LNCAP (cell line): ENCODE results near the gene MAX.

ENCODE experiments used
- TF ChIP-seq, protein P1 (sequence below): fragments of 450-650 bp; IDR thresholded peaks from 2 replicates; pipeline ENCODE4 v1.5.1; 2017; ENCODE audit warnings: mild to moderate bottlenecking

MAX gene

GRCh38 chr14:65084554-65085505, 17.5 kb downstream of the MAX start:
- TF ChIP-seq, protein P1, sequence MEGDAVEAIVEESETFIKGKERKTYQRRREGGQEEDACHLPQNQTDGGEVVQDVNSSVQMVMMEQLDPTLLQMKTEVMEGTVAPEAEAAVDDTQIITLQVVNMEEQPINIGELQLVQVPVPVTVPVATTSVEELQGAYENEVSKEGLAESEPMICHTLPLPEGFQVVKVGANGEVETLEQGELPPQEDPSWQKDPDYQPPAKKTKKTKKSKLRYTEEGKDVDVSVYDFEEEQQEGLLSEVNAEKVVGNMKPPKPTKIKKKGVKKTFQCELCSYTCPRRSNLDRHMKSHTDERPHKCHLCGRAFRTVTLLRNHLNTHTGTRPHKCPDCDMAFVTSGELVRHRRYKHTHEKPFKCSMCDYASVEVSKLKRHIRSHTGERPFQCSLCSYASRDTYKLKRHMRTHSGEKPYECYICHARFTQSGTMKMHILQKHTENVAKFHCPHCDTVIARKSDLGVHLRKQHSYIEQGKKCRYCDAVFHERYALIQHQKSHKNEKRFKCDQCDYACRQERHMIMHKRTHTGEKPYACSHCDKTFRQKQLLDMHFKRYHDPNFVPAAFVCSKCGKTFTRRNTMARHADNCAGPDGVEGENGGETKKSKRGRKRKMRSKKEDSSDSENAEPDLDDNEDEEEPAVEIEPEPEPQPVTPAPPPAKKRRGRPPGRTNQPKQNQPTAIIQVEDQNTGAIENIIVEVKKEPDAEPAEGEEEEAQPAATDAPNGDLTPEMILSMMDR = no peak

DNA sequence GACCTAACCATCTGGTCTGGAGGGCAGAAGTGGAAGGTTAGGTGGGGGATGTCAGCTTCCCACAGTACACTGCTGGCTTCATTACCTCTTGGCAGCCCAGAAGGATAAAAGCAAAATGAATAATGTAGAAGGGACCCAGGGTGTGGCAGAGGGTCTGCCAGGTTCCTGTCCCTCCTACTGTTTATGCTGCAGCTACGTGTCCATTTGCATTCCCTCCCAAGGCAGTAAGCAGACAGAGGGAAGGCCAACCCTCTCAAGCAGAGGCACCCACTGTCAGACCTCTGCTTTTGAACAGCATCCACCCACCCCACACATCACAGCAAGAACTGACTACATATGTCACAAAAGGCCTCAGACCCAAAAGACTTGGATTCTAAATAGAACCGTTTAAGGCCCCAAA, 19.4 kb downstream of the MAX start:
- TF ChIP-seq, protein P1 = no peak

GRCh38 chr14:65080960-65081747, 21.2 kb downstream of the MAX start:
- TF ChIP-seq, protein P1 = no peak

GRCh38 chr14:65079768-65080167, 22.5 kb downstream of the MAX start:
- TF ChIP-seq, protein P1 = no peak

DNA sequence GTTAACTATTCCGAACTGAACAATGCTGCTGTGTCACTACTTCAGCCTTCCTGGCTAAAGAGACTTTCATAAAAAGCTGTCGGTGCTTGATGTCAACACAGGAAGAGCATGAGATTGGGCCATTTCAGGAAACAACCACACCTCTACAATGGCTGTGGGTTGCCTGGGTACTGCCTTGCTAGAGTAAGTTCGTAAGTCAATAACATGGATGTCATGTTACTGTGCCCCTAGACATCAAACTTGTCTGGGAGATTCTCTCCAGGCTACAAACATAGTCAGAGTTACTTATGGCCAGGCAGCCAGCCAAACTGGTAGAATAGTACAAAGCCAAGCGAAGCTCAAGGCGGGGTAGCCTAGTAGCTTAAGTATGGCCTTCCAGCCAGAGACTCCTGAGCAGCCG, 23.1 kb downstream of the MAX start:
- TF ChIP-seq, protein P1 = no peak

GRCh38 chr14:65077318-65077717, 25.0 kb downstream of the MAX start:
- TF ChIP-seq, protein P1 = no peak

DNA sequence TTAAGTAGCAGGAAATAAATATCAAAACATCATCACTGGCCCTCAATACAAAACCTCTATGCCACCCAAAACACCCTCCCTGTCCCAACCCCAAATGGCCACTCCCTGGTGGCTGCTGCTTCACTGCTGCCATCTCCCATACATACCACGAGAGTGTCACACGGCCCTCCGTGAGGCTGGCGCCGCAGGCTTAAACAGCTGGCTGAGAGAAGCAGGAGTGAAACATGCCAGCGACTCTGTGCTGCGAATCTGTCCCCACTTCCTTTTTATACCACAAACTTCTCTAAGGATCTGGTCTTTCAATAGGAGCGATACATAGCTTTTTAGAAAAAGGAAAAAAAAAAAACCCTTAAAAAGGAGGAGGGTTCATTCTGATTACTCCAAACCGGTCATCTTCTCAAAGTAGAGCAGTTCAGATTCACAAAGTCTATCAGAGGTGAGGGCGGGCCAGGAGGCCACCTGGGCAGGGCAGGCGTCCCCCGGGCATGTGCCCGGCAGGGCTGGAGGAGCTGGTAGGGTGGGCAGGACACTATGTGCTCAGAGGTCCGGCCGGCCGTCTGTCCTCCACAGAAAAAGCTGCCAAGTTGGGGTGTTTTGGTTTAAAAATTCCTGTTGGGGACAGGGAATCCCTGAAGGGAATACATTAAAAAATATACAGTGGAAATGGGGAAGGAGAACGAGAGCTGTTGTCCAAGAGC, 26.5 kb downstream of the MAX start:
- TF ChIP-seq, protein P1 = no peak
